ENCODE results near the gene TBX1.

The TBX1 gene

DNA sequence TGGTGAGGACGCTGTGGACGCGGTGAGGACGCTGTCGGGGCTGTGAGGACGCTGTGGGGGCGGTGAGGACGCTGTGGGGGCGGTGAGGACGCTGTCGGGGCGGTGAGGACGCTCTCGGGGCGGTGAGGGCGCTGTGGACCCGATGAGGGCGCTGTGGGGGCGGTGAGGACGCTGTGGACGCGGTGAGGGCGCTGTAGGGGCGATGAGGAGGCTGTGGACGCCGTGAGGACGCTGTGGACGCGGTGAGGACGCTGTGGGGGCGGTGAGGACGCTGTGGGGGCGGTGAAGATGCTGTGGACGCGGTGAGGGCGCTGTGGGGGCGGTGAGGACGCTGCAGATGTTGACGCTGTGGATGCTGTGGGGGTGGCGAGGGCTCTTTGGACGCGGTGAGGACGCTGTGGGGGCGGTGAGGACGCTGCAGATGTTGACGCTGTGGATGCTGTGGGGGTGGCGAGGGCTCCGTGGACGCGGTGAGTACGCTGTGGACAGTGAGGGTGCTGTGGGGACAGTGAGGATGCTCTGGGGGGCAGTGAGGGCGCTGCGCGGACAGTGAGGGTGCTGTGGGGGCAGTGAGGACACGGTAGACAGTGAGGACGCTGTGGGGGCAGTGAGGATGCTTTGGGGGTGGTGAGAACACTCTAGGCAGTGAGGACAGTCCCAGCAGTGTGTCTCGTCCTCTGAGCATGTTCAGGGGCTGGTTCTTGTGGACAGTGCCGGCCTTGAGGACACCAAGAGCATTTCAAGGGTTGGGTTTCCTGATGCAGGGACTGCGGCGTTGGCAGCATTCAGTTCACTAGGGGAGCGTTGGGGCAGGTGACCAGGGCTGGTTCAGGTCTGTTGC, 33.0 kb upstream of the TBX1 start:
- H3K27me3 Mint-ChIP-seq (ENCODE audit: low read depth), result peaks cover 81% of the 10 kb centered on the region
- peak overlapping the region; percentile 33 to 55 (median 50) for H3K4me3 Mint-ChIP-seq
- peaks cover 5% of the 10 kb centered on the region for H3K4me1 Mint-ChIP-seq
- H3K36me3 Mint-ChIP-seq (ENCODE audit: low read depth), result peaks cover 4% of the 10 kb centered on the region
- TF ChIP-seq, protein P1, sequence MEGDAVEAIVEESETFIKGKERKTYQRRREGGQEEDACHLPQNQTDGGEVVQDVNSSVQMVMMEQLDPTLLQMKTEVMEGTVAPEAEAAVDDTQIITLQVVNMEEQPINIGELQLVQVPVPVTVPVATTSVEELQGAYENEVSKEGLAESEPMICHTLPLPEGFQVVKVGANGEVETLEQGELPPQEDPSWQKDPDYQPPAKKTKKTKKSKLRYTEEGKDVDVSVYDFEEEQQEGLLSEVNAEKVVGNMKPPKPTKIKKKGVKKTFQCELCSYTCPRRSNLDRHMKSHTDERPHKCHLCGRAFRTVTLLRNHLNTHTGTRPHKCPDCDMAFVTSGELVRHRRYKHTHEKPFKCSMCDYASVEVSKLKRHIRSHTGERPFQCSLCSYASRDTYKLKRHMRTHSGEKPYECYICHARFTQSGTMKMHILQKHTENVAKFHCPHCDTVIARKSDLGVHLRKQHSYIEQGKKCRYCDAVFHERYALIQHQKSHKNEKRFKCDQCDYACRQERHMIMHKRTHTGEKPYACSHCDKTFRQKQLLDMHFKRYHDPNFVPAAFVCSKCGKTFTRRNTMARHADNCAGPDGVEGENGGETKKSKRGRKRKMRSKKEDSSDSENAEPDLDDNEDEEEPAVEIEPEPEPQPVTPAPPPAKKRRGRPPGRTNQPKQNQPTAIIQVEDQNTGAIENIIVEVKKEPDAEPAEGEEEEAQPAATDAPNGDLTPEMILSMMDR (IDR thresholded peaks at IDR 0.05; ENCODE audit: unreplicated experiment in 3 of 3), result no peak
- peaks cover 8% of the 10 kb centered on the region for H3K9me3 Mint-ChIP-seq
- H3K27ac Mint-ChIP-seq, result no peak overlapping the region

GRCh38 chr22:19728271-19728670, 32.3 kb upstream of the TBX1 start:
- Mint-ChIP-seq H3K9me3 (peaks cover 8% of the 10 kb centered on the region), H3K27me3 (ENCODE audit: low read depth) (peaks cover 81% of the 10 kb centered on the region), H3K36me3 (ENCODE audit: low read depth) (peaks cover 4% of the 10 kb centered on the region), H3K27ac (no peak overlapping the region), H3K4me3 (no peak overlapping the region), H3K4me1 (peaks cover under 1% of the 10 kb centered on the region)
- TF ChIP-seq, protein P1 (IDR thresholded peaks at IDR 0.05; ENCODE audit: unreplicated experiment in 3 of 3), result no peak

- peaks cover 8% of the 10 kb centered on the region for H3K9me3 Mint-ChIP-seq
- peaks cover 82% of the 10 kb centered on the region for H3K27me3 Mint-ChIP-seq (ENCODE audit: low read depth)
- no peak overlapping the region for H3K27ac Mint-ChIP-seq
- peaks cover 4% of the 10 kb centered on the region for H3K36me3 Mint-ChIP-seq (ENCODE audit: low read depth)
- TF ChIP-seq, protein P1 (IDR thresholded peaks at IDR 0.05; ENCODE audit: unreplicated experiment in 3 of 3), result no peak
- no peak overlapping the region for H3K4me3 Mint-ChIP-seq
- H3K4me1 Mint-ChIP-seq, result peaks cover 2% of the 10 kb centered on the region
These were observed 31.7 kb upstream of the TBX1 start for GRCh38 chr22:19728836-19729235.

GRCh38 chr22:19729507-19729906, 31.1 kb upstream of the TBX1 start:
- Mint-ChIP-seq H3K4me3 (no peak overlapping the region), H3K27ac (no peak overlapping the region), H3K4me1 (peaks cover 5% of the 10 kb centered on the region), H3K27me3 (ENCODE audit: low read depth) (peaks cover 86% of the 10 kb centered on the region), H3K9me3 (peaks cover 8% of the 10 kb centered on the region), H3K36me3 (ENCODE audit: low read depth) (peaks cover 4% of the 10 kb centered on the region)
- TF ChIP-seq, protein P1 (IDR thresholded peaks at IDR 0.05; ENCODE audit: unreplicated experiment in 3 of 3), result no peak

- TF ChIP-seq, protein P1 (IDR thresholded peaks at IDR 0.05; ENCODE audit: unreplicated experiment in 3 of 3), result no peak
- no peak overlapping the region for H3K27ac Mint-ChIP-seq
- peak overlapping the region in 1 of 3 experiments; percentile 79 for H3K4me3 Mint-ChIP-seq
- H3K27me3 Mint-ChIP-seq (ENCODE audit: low read depth), result peaks cover 86% of the 10 kb centered on the region
- peaks cover 8% of the 10 kb centered on the region for H3K9me3 Mint-ChIP-seq
- peaks cover 5% of the 10 kb centered on the region for H3K4me1 Mint-ChIP-seq
- H3K36me3 Mint-ChIP-seq (ENCODE audit: low read depth), result peaks cover 4% of the 10 kb centered on the region
These were observed 30.4 kb upstream of the TBX1 start for GRCh38 chr22:19730198-19730597.
